ENCODE data around the gene PAAF1. TPM values are rescaled to one million over a fixed set of nuclear protein-coding genes. Genes with fewer than 3 reads are reported as not detected.
A peak's percentile ranks its signal among the peaks of the same experiment; 100 is the strongest.

The PAAF1 gene
- total and polyA plus RNA-seq, 2 of the 13 experiments (the other 11 are each of a cell fraction or from before 2014, with no cell fraction given): 13.5 to 28.8 TPM

GRCh38 chr11:73876424-73877310 lies at the start of gene PAAF1, which contains the start of gene COA4 (continued):
- peak; percentile 61; the same call in 1 of the 2 replicates for TF ChIP-seq REXO4 (CRISPR knock-in tag; IDR thresholded peaks at IDR 0.05; ENCODE audit: borderline replicate concordance)
- peak; percentile 76 for TF ChIP-seq CREM (IDR thresholded peaks at IDR 0.05)
- TF ChIP-seq CREM (CRISPR knock-in tag; IDR thresholded peaks at IDR 0.05): no peak
- TF ChIP-seq CERS6 (CRISPR knock-in tag; IDR thresholded peaks at IDR 0.05): no peak
- no peak for TF ChIP-seq SNAPC2 (CRISPR knock-in tag; IDR thresholded peaks at IDR 0.05)
- no peak for TF ChIP-seq ZNF251 (CRISPR knock-in tag; IDR thresholded peaks at IDR 0.05)
- TF ChIP-seq SIN3B (IDR thresholded peaks at IDR 0.05; ENCODE audit: low read length): no peak
- no peak; the same call in 1 of the 2 replicates for TF ChIP-seq RFX5 (IDR thresholded peaks at IDR 0.05; ENCODE audit: low read depth, low read length)
- TF ChIP-seq ZBTB7B (CRISPR knock-in tag; IDR thresholded peaks at IDR 0.05): 0 out of 2 replicates have a peak, but pooled peaks have one; percentile 36
- no peak for TF ChIP-seq RFXAP (CRISPR knock-in tag; IDR thresholded peaks at IDR 0.05; ENCODE audit: borderline replicate concordance)
- peak; percentile 91 for TF ChIP-seq UBTF (CRISPR knock-in tag; IDR thresholded peaks at IDR 0.05)
- peak; percentile 79 for TF ChIP-seq ZBTB38 (CRISPR knock-in tag; IDR thresholded peaks at IDR 0.05)
- TF ChIP-seq ZNF777 (CRISPR knock-in tag; IDR thresholded peaks at IDR 0.05): no peak; the same call in 1 of the 2 replicates
- peak; percentile 78; the same call in 1 of the 2 replicates for TF ChIP-seq ZNF414 (CRISPR knock-in tag; IDR thresholded peaks at IDR 0.05)
- no peak for TF ChIP-seq PLRG1 (conservative IDR thresholded peaks at IDR 0.05)
- TF ChIP-seq NR2F1 (CRISPR knock-in tag; IDR thresholded peaks at IDR 0.05): no peak
- TF ChIP-seq ZNF558 (CRISPR knock-in tag; IDR thresholded peaks at IDR 0.05; ENCODE audit: borderline replicate concordance): no peak
- peak; percentile 51; the same call in 1 of the 2 replicates for TF ChIP-seq KAT7 (CRISPR knock-in tag; IDR thresholded peaks at IDR 0.05; ENCODE audit: borderline replicate concordance)
- peak; percentile 91 for TF ChIP-seq HNF4A (CRISPR knock-in tag; IDR thresholded peaks at IDR 0.05)
- TF ChIP-seq ZNF746 (CRISPR knock-in tag; IDR thresholded peaks at IDR 0.05): peak; percentile 73; the same call in 1 of the 2 replicates
- TF ChIP-seq TCF7L2 (IDR thresholded peaks at IDR 0.05; ENCODE audit: low read depth, low read length): 0 out of 2 replicates have a peak, but pooled peaks have one; percentile 53
- peak; percentile 97 for TF ChIP-seq BORCS8-MEF2B (CRISPR knock-in tag; IDR thresholded peaks at IDR 0.05)
- no peak for TF ChIP-seq BATF2 (CRISPR knock-in tag; IDR thresholded peaks at IDR 0.05)
- no peak for TF ChIP-seq SMAD9 (CRISPR knock-in tag; IDR thresholded peaks at IDR 0.05)
- TF ChIP-seq ZNF569 (CRISPR knock-in tag; IDR thresholded peaks at IDR 0.05; ENCODE audit: borderline replicate concordance): no peak
- TF ChIP-seq NONO (IDR thresholded peaks at IDR 0.05): no peak
- TF ChIP-seq NONO (CRISPR knock-in tag; conservative IDR thresholded peaks at IDR 0.05): peak; percentile 69; the same call in 1 of the 2 replicates
